K562 (cell line): ENCODE measurements around the gene REP15.

Source experiments
- CTCF ChIP-seq, 3 experiments: IDR thresholded peaks in 2 of 3; conservative IDR thresholded peaks in 1 of 3; 2 replicates each; pipeline ENCODE4 v1.5.1; 2011 to 2012; ENCODE audit warnings: low read length in 3 of 3, mild to moderate bottlenecking in 3 of 3, control low read depth in 2 of 3, improper control_type of control experiment in 1 of 3, inconsistent platforms in 1 of 3, low read depth in 1 of 3, mixed read lengths in 1 of 3, moderate library complexity in 1 of 3; ENCODE audit not compliant: insufficient read depth in 2 of 3
- NR2C1 ChIP-seq, 2 experiments: fragments of 450-650 bp; IDR thresholded peaks; 2 replicates each; pipeline ENCODE4 v1.6.1; 2017; ENCODE audit warnings: mild to moderate bottlenecking in 2 of 2, antibody characterized with exemption in 1 of 2, inconsistent platforms in 1 of 2, missing compliant biosample characterization in 1 of 2, missing genetic modification characterization in 1 of 2
- NR3C1 ChIP-seq: sonication (generic); formaldehyde crosslinking; IDR thresholded peaks from 2 replicates; pipeline ENCODE4 v1.8.1; 2022; ENCODE audit warnings: missing genetic modification reagents
- TEAD2 ChIP-seq: fragments of 450-650 bp; IDR thresholded peaks from 2 replicates; pipeline ENCODE4 v1.6.1; 2016; ENCODE audit warnings: missing genetic modification characterization, control low read depth, missing compliant biosample characterization
- ZZZ3 ChIP-seq: fragments of 450-650 bp; IDR thresholded peaks from 2 replicates; pipeline ENCODE4 v1.6.1; 2016; ENCODE audit warnings: antibody characterized with exemption, mild to moderate bottlenecking, moderate library complexity
- TF ChIP-seq, protein P1 (sequence below): sonication (generic); formaldehyde crosslinking; IDR thresholded peaks from 2 replicates; pipeline ENCODE4 v1.9.0; 2022; ENCODE audit warnings: mild to moderate bottlenecking, missing genetic modification reagents

DNA sequence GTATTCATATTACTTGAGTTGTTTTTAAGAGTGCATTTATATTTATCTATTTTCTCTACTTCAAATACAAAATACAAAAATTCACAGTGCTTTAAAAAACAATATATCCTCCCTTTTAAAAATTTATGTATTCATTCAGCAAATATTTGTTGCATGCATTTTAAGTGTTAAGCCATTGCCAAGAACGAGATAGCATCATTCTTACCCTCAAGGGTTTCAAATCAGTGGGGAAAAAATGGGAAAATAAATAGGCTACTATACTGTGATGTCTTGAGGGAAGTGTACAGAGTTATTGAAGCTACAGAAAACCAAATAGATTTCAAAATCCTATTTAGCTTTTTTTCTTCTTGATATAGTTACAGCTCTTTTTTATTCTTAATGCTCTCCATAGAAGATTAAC, 37.5 kb downstream of the REP15 start:
- TF ChIP-seq NR3C1 (CRISPR knock-in tag) (no peak), ZZZ3 (no peak), TEAD2 (tag) (no peak), NR2C1 (IDR thresholded peaks at IDR 0.05) (no peak), NR2C1 (tag; IDR thresholded peaks at IDR 0.05) (no peak), CTCF (IDR thresholded peaks at IDR 0.05 in 2 of 3, conservative IDR thresholded peaks at IDR 0.05 in 1 of 3; ENCODE audit: insufficient read depth in 2 of 3, low read depth in 1 of 3, low read length in 3 of 3) (no peak)
- TF ChIP-seq, protein P1, sequence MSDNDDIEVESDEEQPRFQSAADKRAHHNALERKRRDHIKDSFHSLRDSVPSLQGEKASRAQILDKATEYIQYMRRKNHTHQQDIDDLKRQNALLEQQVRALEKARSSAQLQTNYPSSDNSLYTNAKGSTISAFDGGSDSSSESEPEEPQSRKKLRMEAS (CRISPR knock-in tag): no peak
